ENCODE data around the gene ENAM.
"Not testable (repeated sequence)": the region's sequence is repeated elsewhere in the genome, so short reads cannot be mapped to it uniquely, and the experiment has no call there.

- not testable (repeated sequence) for TF ChIP-seq POLR2A, CTCF (IDR thresholded peaks at IDR 0.05)
Observed at GRCh38 chr4:70650741-70651140, 22.2 kb downstream of the ENAM start.

Data from right lobe of liver (tissue), 4 donors.